HFFc6 (cell line): ENCODE measurements around the gene MCHR1. TPM values are rescaled to one million over a fixed set of nuclear protein-coding genes. Genes with fewer than 3 reads are reported as not detected.

Experiments used
- DNase-seq: peaks from one replicate; pipeline ENCODE4 v3.0.0-alpha.2; 2018
- H3K27ac Mint-ChIP-seq: 2 replicates; pipeline ENCODE4 v1.8.0; 2020; ENCODE audit warnings: mild to moderate bottlenecking, mixed read lengths
- H3K27me3 Mint-ChIP-seq: 2 replicates; pipeline ENCODE4 v1.8.0; 2021; ENCODE audit warnings: mild to moderate bottlenecking, moderate library complexity, mixed read lengths; ENCODE audit not compliant: insufficient read depth
- H3K36me3 Mint-ChIP-seq: 2 replicates; pipeline ENCODE4 v1.8.0; 2021; ENCODE audit warnings: low read depth, mixed read lengths
- H3K4me1 Mint-ChIP-seq: 2 replicates; pipeline ENCODE4 v1.8.0; 2020; ENCODE audit warnings: low read depth, mixed read lengths
- H3K4me3 Mint-ChIP-seq: 2 replicates; pipeline ENCODE4 v1.8.0; 2020; ENCODE audit warnings: mild to moderate bottlenecking, moderate library complexity, mixed read lengths
- H3K9me3 Mint-ChIP-seq: 2 replicates; pipeline ENCODE4 v1.8.0; 2020; ENCODE audit warnings: mild to moderate bottlenecking, mixed read lengths
- CTCF ChIP-seq: fragments of 200-600 bp; sonication (generic); IDR thresholded peaks from 2 replicates; pipeline ENCODE4 v1.5.0; 2021; ENCODE audit warnings: antibody characterized with exemption, mild to moderate bottlenecking
- total RNA-seq, 6 experiments: library from RNA; stranded (reverse); fragmentation: NEBNext Ultra II Directional; extraction: Animal tissue kit (Norgen Biotek cat#: 25700); gene quantifications; 2 replicates in 1 of 6; 3 replicates in 5 of 6; pipeline ENCODE4 v1.2.3, GENCODE V29; 2021

The MCHR1 gene
- total RNA-seq, 6 experiments from 2014 or later = 0.28 TPM; not detected in 5

- Mint-ChIP-seq H3K27ac (no peak overlapping the region; the same call in 1 of the 2 replicates), H3K4me1 (peaks cover 37% of the 10 kb centered on the region), H3K36me3 (peaks cover 6% of the 10 kb centered on the region; the same call in 1 of the 2 replicates), H3K27me3 (no peaks in the 10 kb centered on the region), H3K9me3 (no peaks in the 10 kb centered on the region), H3K4me3 (no peak overlapping the region)
- no peak for TF ChIP-seq CTCF
- no peak for DNase-seq
Observed at GRCh38 chr22:40638261-40638660, 41.0 kb upstream of the MCHR1 start.

GRCh38 chr22:40641269-40641668 is 38.0 kb upstream of the MCHR1 start:
- Mint-ChIP-seq H3K4me1 (peaks cover 32% of the 10 kb centered on the region), H3K4me3 (no peak overlapping the region), H3K27ac (no peak overlapping the region), H3K27me3 (no peaks in the 10 kb centered on the region), H3K9me3 (no peaks in the 10 kb centered on the region), H3K36me3 (no peaks in the 10 kb centered on the region)
- TF ChIP-seq CTCF = no peak
- no peak for DNase-seq

DNA sequence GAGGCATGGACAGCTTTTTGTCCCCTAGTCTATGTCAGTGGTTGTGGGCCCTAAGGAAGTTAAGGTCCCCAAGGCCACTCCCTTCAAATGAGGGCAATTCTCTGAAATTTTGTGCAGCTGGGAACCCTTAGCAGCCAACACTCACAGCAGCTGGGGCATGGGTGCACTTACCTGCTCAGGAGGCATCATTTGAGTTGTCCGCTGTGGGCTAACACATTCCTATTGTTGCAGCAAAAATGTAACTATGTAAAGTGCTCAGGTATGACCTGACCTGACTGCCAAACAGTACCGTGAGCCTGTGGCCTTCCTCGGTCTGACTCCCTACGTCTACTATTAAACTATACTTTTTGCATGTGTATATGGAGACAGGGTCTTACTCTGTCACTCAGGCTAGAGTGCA is 37.0 kb upstream of the MCHR1 start:
- H3K27ac Mint-ChIP-seq = no peak overlapping the region
- peaks cover 31% of the 10 kb centered on the region for H3K4me1 Mint-ChIP-seq
- H3K27me3 Mint-ChIP-seq = no peaks in the 10 kb centered on the region
- no peaks in the 10 kb centered on the region for H3K36me3 Mint-ChIP-seq
- DNase-seq = no peak
- no peak for TF ChIP-seq CTCF
- H3K9me3 Mint-ChIP-seq = no peaks in the 10 kb centered on the region
- H3K4me3 Mint-ChIP-seq = no peak overlapping the region

- H3K27ac Mint-ChIP-seq = peak overlapping the region; percentile 67
- peaks cover 16% of the 10 kb centered on the region for H3K4me1 Mint-ChIP-seq
- no peaks in the 10 kb centered on the region for H3K36me3 Mint-ChIP-seq
- TF ChIP-seq CTCF = no peak
- H3K27me3 Mint-ChIP-seq = no peaks in the 10 kb centered on the region
- no peak for DNase-seq
- H3K4me3 Mint-ChIP-seq = no peak overlapping the region
- H3K9me3 Mint-ChIP-seq = no peaks in the 10 kb centered on the region
Observed at GRCh38 chr22:40645579-40646197, 33.6 kb upstream of the MCHR1 start.

- TF ChIP-seq CTCF = no peak
- H3K27me3 Mint-ChIP-seq = peaks cover 1% of the 10 kb centered on the region
- H3K36me3 Mint-ChIP-seq = no peaks in the 10 kb centered on the region
- no peak overlapping the region for H3K4me3 Mint-ChIP-seq
- peaks cover 39% of the 10 kb centered on the region for H3K4me1 Mint-ChIP-seq
- H3K9me3 Mint-ChIP-seq = no peaks in the 10 kb centered on the region
- H3K27ac Mint-ChIP-seq = no peak overlapping the region
- no peak for DNase-seq
Observed at GRCh38 chr22:40648386-40648785, 30.9 kb upstream of the MCHR1 start.

DNA sequence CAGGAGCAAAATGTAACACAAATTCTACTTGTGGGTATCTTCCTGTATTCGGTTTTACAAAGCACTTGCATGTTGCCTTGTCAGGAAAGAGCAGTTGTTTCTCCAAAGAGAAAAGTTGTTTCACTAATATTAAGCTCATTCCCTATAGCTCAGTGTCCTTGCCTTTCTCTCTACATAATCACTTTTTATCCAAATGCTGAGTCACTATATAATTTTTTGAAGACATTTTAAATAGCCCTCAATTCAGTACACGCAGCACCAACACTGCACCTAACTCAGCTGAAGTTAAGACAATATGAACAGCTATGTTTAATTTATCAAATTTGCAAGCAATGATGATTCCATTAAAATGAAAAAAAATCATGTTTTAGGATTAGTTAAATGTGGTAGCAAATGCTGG is 28.2 kb upstream of the MCHR1 start:
- TF ChIP-seq CTCF = no peak
- peak overlapping the region; percentile 92 for H3K4me3 Mint-ChIP-seq
- DNase-seq = no peak

More for the DNA sequence above, 28.2 kb upstream of the MCHR1 start:
- peaks cover 1% of the 10 kb centered on the region for H3K27me3 Mint-ChIP-seq
- H3K9me3 Mint-ChIP-seq = no peaks in the 10 kb centered on the region
- peaks cover 47% of the 10 kb centered on the region for H3K4me1 Mint-ChIP-seq
- peak overlapping the region; percentile 99 for H3K27ac Mint-ChIP-seq
- H3K36me3 Mint-ChIP-seq = no peaks in the 10 kb centered on the region
